HG03066 (cell line): ENCODE measurements around the gene SMTN.
"Not testable (repeated sequence)": the region's sequence is repeated elsewhere in the genome, so short reads cannot be mapped to it uniquely, and the experiment has no call there.

Experiments
- ATAC-seq: cut with Tn5 transposase; IDR thresholded peaks from one replicate; pipeline ENCODE4 v1.9.1; 2021; ENCODE audit warnings: low read depth; ENCODE audit not compliant: unreplicated experiment

Gene SMTN

GRCh38 chr22:31089160-31090100 lies 8.3 kb downstream of the SMTN start:
- no peak for ATAC-seq

GRCh38 chr22:31090217-31091085 lies 9.3 kb downstream of the SMTN start:
- ATAC-seq: no peak

DNA sequence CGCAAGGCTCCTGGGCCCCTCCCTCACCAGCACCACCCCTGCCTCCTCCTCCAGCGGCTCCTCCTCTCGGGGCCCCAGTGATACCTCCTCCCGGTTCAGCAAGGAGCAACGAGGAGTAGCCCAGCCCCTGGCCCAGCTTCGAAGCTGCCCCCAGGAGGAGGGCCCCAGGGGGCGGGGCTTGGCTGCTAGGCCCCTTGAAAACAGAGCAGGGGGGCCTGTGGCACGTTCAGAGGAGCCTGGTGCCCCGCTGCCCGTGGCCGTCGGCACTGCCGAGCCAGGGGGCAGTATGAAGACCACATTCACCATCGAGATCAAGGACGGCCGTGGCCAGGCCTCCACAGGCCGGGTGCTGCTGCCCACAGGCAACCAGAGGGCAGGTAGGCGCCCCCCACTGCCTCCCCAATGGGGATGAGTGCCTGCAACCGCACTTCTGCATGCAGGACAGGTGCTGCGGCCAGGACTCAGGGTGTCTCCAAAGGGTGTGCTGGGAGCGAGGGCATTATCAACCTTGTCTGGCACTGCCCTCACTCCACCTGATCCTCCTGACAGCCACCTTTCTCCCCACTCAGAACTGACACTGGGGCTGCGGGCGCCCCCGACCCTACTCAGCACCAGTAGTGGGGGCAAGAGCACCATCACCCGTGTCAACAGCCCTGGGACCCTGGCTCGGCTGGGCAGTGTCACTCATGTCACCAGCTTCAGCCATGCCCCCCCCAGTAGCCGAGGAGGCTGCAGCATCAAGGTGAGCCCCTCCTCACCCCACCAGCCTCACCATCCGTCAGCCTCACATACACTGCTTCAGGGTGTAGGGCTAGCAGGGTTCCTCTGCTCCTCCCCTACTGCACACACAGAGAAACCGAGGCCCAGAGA lies 10.2 kb downstream of the SMTN start:
- no peak for ATAC-seq

- ATAC-seq: no peak
These were observed 11.0 kb downstream of the SMTN start for GRCh38 chr22:31092161-31092560.

- no peak for ATAC-seq
These were observed 12.2 kb downstream of the SMTN start for GRCh38 chr22:31093086-31093850.

DNA sequence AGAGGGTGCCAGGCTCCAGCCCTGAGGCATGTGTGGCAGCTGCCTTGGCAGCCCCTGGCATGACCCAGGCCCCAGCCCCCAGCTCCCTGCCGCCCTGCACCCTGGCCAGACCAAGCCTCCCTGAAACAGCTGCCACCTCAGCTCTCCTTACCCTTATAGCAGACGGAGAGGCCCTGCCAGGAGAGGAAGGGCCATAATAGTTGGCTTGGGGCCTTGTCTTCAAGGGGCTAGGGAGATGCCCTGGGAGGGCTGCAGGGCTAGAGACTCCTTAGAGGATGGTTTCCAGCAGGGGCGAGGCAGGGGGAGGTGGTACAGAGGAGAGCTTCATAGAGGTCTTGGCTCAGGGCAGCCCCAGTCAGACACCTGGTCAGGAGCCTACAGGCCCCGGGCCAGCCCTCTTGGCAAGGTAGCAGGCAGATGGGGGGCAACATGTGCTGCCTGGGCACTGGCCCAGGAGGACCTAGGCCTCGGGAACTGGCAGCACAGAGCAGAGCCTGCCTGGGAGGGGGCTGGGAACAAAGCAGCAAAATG lies 13.0 kb downstream of the SMTN start:
- no peak for ATAC-seq

DNA sequence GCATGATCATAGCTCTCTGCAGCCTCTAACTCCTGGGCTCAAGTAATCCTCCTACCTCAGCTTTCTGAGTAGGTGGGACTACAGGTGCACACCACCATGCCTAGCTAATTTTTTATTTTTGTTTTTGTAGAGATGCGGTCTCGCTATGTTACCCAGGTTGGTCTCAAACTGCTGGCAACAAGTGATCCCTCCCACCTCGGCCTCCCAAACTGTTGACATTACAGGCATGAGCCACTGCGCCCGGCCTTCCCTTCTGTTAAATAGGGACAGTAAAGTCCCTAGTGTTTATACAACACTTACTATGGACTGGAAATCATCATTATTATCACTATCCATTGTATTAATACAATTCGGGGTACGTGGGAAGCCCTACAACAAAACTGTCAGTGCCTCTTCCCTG lies 13.6 kb downstream of the SMTN start:
- no peak for ATAC-seq

DNA sequence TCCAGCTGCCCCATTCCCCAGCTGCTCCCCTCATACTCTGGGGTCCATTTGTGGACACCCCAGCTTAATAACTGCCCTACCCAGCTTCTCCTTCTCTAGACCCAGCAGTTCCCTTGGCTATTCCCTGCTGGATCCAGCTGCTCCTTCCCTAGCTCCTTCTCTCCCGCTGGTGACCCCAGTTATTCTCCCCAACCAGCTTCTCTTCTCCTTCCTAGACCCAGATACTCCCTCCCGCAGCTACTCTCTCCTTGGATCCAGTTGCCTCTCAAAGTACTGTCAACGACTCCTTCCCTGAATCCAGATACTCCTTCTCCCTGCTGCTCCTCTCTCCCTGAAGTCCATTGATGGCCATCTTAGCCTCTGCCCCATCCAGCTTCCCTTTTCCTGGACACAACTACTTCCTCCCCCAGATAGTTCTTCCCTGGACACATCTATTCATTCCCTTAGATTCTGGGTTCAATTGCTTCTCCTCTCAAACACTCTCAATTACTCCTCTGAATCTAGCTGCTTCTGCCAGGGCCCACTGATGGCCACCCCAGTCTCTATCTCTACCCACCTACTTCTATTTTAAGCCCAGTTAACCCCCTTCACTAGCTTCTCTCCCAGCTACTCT lies 14.6 kb downstream of the SMTN start:
- no peak for ATAC-seq

GRCh38 chr22:31096657-31097279 lies 15.7 kb downstream of the SMTN start:
- no peak for ATAC-seq

DNA sequence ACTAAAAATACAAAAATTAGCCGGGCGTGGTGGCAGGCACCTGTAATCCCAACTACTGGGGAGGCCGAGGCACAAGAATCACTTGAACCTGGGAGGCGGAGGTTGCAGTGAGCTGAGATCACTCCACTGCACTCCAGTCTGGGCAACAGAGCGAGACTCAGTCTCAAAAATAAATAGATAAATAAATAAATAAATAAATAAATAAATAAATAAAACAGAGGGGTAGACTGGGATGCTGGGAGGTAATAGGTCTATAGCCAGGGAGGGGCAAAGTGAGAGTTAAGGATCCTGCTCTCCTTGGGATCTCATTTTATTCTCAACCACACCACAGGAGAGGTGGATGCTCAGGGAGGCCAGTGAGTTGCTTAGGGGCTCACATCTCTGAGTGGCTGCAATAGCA lies 16.4 kb downstream of the SMTN start:
- not testable (repeated sequence) for ATAC-seq

GRCh38 chr22:31097941-31098631 lies 17.0 kb downstream of the SMTN start:
- ATAC-seq: no peak

DNA sequence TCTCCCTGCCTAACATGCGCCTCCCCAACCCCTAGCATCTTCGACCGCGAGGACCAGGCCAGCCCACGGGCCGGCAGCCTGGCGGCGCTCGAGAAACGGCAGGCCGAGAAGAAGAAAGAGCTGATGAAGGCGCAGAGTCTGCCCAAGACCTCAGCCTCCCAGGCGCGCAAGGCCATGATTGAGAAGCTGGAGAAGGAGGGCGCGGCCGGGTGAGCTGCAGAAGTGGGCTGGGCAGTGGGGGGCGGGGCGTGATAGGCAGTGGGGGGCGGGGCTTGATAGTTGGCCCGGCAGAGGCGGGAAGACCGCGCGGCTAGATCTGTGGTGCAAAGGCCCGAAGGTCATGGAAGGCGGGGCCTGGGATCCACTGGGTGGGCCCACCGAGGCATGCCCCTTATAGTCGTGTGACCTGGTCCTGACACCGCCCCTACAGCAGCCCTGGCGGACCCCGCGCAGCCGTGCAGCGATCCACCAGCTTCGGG lies 17.6 kb downstream of the SMTN start:
- no peak for ATAC-seq

GRCh38 chr22:31099386-31099785 lies 18.3 kb downstream of the SMTN start:
- ATAC-seq: no peak

- ATAC-seq: no peak
These were observed 19.0 kb downstream of the SMTN start for GRCh38 chr22:31099841-31100761.

GRCh38 chr22:31100762-31101525 lies 19.8 kb downstream of the SMTN start:
- ATAC-seq: no peak

- ATAC-seq: no peak
These were observed 21.4 kb downstream of the SMTN start for GRCh38 chr22:31102441-31103081.
